Thyroid gland (tissue), 4 donors: ENCODE results near the gene INPP4A.

ENCODE experiments used
- POLR2A ChIP-seq, 2 donors: fragments of 450-650 bp; IDR thresholded peaks; one replicate each; pipeline ENCODE4 v1.6.1; 2017; ENCODE audit warnings: antibody characterized with exemption in 2 of 2, mild to moderate bottlenecking in 2 of 2, moderate library complexity in 1 of 2
- TF ChIP-seq, protein P1 (sequence below), 6 experiments: fragments of 200-600 bp in 3 of 6; fragments of 450-650 bp in 3 of 6; sonication (generic) in 3 of 6; IDR thresholded peaks; one replicate each; pipeline ENCODE4 v1.5.1; 2016 to 2019; ENCODE audit warnings: antibody characterized with exemption in 6 of 6, mild to moderate bottlenecking in 2 of 6, inconsistent platforms in 1 of 6, moderate library complexity in 1 of 6

DNA sequence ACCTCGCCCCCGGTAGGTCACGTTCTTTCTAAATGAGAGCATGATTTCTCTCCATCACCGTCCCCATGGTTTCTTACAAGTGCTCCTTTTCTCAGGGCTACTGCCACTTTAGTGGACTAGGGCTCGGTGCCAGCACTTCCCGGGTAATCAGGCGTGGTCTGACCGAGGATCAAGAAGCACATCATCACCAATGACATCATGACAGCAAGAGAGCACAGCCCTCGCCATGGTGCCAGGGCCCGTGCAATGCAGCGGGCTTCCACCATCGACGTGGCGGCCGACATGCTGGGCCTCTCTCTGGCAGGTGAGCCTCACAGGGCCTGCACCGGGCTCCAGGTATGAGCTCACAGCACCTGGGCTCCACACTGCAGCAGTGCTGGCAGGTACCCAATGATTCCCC is 75.2 kb downstream of the INPP4A start:
- TF ChIP-seq, protein P1, sequence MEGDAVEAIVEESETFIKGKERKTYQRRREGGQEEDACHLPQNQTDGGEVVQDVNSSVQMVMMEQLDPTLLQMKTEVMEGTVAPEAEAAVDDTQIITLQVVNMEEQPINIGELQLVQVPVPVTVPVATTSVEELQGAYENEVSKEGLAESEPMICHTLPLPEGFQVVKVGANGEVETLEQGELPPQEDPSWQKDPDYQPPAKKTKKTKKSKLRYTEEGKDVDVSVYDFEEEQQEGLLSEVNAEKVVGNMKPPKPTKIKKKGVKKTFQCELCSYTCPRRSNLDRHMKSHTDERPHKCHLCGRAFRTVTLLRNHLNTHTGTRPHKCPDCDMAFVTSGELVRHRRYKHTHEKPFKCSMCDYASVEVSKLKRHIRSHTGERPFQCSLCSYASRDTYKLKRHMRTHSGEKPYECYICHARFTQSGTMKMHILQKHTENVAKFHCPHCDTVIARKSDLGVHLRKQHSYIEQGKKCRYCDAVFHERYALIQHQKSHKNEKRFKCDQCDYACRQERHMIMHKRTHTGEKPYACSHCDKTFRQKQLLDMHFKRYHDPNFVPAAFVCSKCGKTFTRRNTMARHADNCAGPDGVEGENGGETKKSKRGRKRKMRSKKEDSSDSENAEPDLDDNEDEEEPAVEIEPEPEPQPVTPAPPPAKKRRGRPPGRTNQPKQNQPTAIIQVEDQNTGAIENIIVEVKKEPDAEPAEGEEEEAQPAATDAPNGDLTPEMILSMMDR (IDR thresholded peaks at IDR 0.05): no peak
- no peak for TF ChIP-seq POLR2A (IDR thresholded peaks at IDR 0.05)
